Measurements from ENCODE around the gene C1QTNF12. TPM values are rescaled to one million over a fixed set of nuclear protein-coding genes. Genes with fewer than 3 reads are reported as not detected.

The C1QTNF12 gene
- polyA plus RNA-seq, 1 experiment: 0.21 TPM

GRCh38 chr1:1285102-1285571, 38.6 kb upstream of the C1QTNF12 start:
- Histone ChIP-seq H3K27me3 (ENCODE audit: control insufficient read depth, insufficient read depth, low read length) (no peaks in the 10 kb centered on the region), H3K9me3 (ENCODE audit: control insufficient read depth, insufficient read depth, low read length) (peaks cover 14% of the 10 kb centered on the region; the same call in 1 of the 2 replicates), H3K27ac (ENCODE audit: low read depth, low read length) (no peak overlapping the region), H3K4me3 (ENCODE audit: low read depth, low read length) (no peak overlapping the region)
- ChIA-PET POLR2A (interaction anchor here (0.6 to 1.4 kb wide), 3 partner anchors 12 to 28 kb away, joined by 3 to 6 read pairs (median 3); partner anchors contain the start of gene UBE2J2), CTCF (interaction anchor here (1.2 kb wide), 1 partner anchor 163 kb away, joined by 3 read pairs; no protein-coding TSS in a partner anchor)
- TF ChIP-seq CTCF (IDR thresholded peaks at IDR 0.05; ENCODE audit: low read depth, low read length): no peak
- DNase-seq (ENCODE audit: low read depth, low spot score): no peak

GRCh38 chr1:1284221-1285101, 37.9 kb upstream of the C1QTNF12 start:
- Histone ChIP-seq H3K9me3 (ENCODE audit: control insufficient read depth, insufficient read depth, low read length) (peaks cover 14% of the 10 kb centered on the region; the same call in 1 of the 2 replicates), H3K4me3 (ENCODE audit: low read depth, low read length) (no peak overlapping the region), H3K27ac (ENCODE audit: low read depth, low read length) (no peak overlapping the region), H3K27me3 (ENCODE audit: control insufficient read depth, insufficient read depth, low read length) (no peaks in the 10 kb centered on the region)
- no peak for TF ChIP-seq CTCF (IDR thresholded peaks at IDR 0.05; ENCODE audit: low read depth, low read length)
- ChIA-PET CTCF (interaction anchor here (1.2 kb wide), 1 partner anchor 162 kb away, joined by 3 read pairs; no protein-coding TSS in a partner anchor), POLR2A (interaction anchor here (0.6 to 1.4 kb wide), 3 partner anchors 11 to 27 kb away, joined by 3 to 6 read pairs (median 3); partner anchors contain the start of gene UBE2J2)
- DNase-seq (ENCODE audit: low read depth, low spot score): no peak

- Histone ChIP-seq H3K4me3 (ENCODE audit: low read depth, low read length) (no peak overlapping the region), H3K27ac (ENCODE audit: low read depth, low read length) (no peak overlapping the region), H3K9me3 (ENCODE audit: control insufficient read depth, insufficient read depth, low read length) (peaks cover 14% of the 10 kb centered on the region; the same call in 1 of the 2 replicates), H3K27me3 (ENCODE audit: control insufficient read depth, insufficient read depth, low read length) (no peaks in the 10 kb centered on the region)
- no peak for DNase-seq (ENCODE audit: low read depth, low spot score)
- ChIA-PET CTCF (interaction anchor here (1.2 kb wide), 1 partner anchor 162 kb away, joined by 3 read pairs; no protein-coding TSS in a partner anchor), POLR2A (interaction anchor here (1.4 kb wide), 1 partner anchor 10 kb away, joined by 3 read pairs; the partner anchor contains the start of gene UBE2J2)
- TF ChIP-seq CTCF (IDR thresholded peaks at IDR 0.05; ENCODE audit: low read depth, low read length): no peak
Measured at GRCh38 chr1:1283821-1284220, 37.3 kb upstream of the C1QTNF12 start.

GRCh38 chr1:1282998-1283397, 36.5 kb upstream of the C1QTNF12 start:
- DNase-seq (ENCODE audit: low read depth, low spot score): no peak
- CTCF ChIA-PET: no interaction called here

More at GRCh38 chr1:1282998-1283397, 36.5 kb upstream of the C1QTNF12 start:
- no peak overlapping the region for H3K27ac ChIP-seq (ENCODE audit: low read depth, low read length)
- POLR2A ChIA-PET: interaction anchor here (0.7 kb wide), 1 partner anchor 203 kb away, joined by 5 read pairs; no protein-coding TSS in a partner anchor
- H3K4me3 ChIP-seq (ENCODE audit: low read depth, low read length): no peak overlapping the region
- no peaks in the 10 kb centered on the region for H3K27me3 ChIP-seq (ENCODE audit: control insufficient read depth, insufficient read depth, low read length)
- TF ChIP-seq CTCF (IDR thresholded peaks at IDR 0.05; ENCODE audit: low read depth, low read length): no peak
- H3K9me3 ChIP-seq (ENCODE audit: control insufficient read depth, insufficient read depth, low read length): peaks cover 8% of the 10 kb centered on the region; the same call in 1 of the 2 replicates
